Gastrocnemius medialis (tissue), 4 donors: ENCODE results near the gene CACNG7.

Experiments used
- POLR2A ChIP-seq, 2 donors: fragments of 450-650 bp; IDR thresholded peaks; one replicate each; pipeline ENCODE4 v1.6.1; 2017; ENCODE audit warnings: antibody characterized with exemption in 2 of 2, mild to moderate bottlenecking in 2 of 2, moderate library complexity in 2 of 2
- TF ChIP-seq, protein P1 (sequence below), 5 experiments: fragments of 450-650 bp in 3 of 5; fragments of 200-600 bp in 2 of 5; sonication (generic) in 2 of 5; IDR thresholded peaks in 4 of 5; conservative IDR thresholded peaks in 1 of 5; 1 replicate in 4 of 5; 2 replicates in 1 of 5; pipeline ENCODE4 v1.5.1; 2016 to 2019; ENCODE audit warnings: antibody characterized with exemption in 5 of 5, mild to moderate bottlenecking in 3 of 5, moderate library complexity in 3 of 5

DNA sequence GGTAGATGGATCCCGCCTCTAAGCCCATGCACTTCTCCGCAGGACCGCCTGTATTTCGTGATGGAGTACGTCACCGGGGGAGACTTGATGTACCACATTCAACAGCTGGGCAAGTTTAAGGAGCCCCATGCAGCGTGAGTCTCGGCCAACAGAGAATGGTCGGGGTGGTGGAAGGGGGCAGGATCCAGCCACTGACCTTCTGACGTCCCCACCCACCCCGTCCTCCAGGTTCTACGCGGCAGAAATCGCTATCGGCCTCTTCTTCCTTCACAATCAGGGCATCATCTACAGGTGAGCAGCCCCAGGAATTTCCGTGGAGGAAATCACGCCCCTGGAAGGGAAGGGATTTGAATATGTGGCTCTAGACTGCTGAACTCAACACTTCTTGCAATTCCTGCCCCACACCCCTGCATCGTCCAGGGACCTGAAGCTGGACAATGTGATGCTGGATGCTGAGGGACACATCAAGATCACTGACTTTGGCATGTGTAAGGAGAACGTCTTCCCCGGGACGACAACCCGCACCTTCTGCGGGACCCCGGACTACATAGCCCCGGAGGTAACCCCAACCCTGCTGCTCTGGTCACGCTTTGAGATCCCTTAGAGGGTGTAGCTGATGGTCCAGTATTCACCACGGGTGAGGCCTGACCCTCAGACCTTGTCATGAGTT, 8.8 kb upstream of the CACNG7 start:
- TF ChIP-seq, protein P1, sequence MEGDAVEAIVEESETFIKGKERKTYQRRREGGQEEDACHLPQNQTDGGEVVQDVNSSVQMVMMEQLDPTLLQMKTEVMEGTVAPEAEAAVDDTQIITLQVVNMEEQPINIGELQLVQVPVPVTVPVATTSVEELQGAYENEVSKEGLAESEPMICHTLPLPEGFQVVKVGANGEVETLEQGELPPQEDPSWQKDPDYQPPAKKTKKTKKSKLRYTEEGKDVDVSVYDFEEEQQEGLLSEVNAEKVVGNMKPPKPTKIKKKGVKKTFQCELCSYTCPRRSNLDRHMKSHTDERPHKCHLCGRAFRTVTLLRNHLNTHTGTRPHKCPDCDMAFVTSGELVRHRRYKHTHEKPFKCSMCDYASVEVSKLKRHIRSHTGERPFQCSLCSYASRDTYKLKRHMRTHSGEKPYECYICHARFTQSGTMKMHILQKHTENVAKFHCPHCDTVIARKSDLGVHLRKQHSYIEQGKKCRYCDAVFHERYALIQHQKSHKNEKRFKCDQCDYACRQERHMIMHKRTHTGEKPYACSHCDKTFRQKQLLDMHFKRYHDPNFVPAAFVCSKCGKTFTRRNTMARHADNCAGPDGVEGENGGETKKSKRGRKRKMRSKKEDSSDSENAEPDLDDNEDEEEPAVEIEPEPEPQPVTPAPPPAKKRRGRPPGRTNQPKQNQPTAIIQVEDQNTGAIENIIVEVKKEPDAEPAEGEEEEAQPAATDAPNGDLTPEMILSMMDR (IDR thresholded peaks at IDR 0.05 in 4 of 5, conservative IDR thresholded peaks at IDR 0.05 in 1 of 5): no peak
- TF ChIP-seq POLR2A (IDR thresholded peaks at IDR 0.05): no peak
